Panc1 (cell line): ENCODE measurements around the gene PRR15. TPM values are rescaled to one million over a fixed set of nuclear protein-coding genes. Genes with fewer than 3 reads are reported as not detected.
A peak's percentile ranks its signal among the peaks of the same experiment; 100 is the strongest.

Experiments
- ATAC-seq: fragments of 200-7000 bp; cut with Tn5 transposase; 2 replicates; pipeline ENCODE4 v1.9.1; 2020; ENCODE audit warnings: mild to moderate bottlenecking, moderate library complexity
- BruUV-seq: library from RNA; stranded (reverse); fragments of 400-500 nt; replicated peaks from 2 replicates; lab custom pipeline; 2021; lab: Mats Ljungman, UMichigan
- CTCF ChIA-PET: fragments of 300-600 bp; sonication (Branson Sonifier 250); formaldehyde crosslinking; loops from one replicate; lab custom pipeline; 2022; ENCODE audit warnings: antibody characterized with exemption; lab: Charles Lee
- POLR2A ChIA-PET: fragments of 300-600 bp; sonication (Branson Sonifier 250); formaldehyde crosslinking; loops from one replicate; lab custom pipeline; 2022; ENCODE audit warnings: antibody characterized with exemption; lab: Charles Lee
- DNase-seq: peaks from one replicate; pipeline ENCODE4 v3.0.0-alpha.2; 2010; ENCODE audit warnings: low read depth, low spot score
- H3K27ac ChIP-seq: 2 replicates; pipeline ENCODE4 v1.5.1; 2011; ENCODE audit warnings: mild to moderate bottlenecking, low read length, inconsistent platforms
- H3K27me3 ChIP-seq: fragments of 200-500 bp; sonication (Bioruptor generic); 2 replicates; pipeline ENCODE4 v1.6.0; 2014; ENCODE audit warnings: low read length, inconsistent platforms; ENCODE audit not compliant: control insufficient read depth, insufficient read depth
- H3K36me3 ChIP-seq: fragments of 200-500 bp; sonication (Bioruptor generic); 2 replicates; pipeline ENCODE4 v1.5.1; 2014; ENCODE audit warnings: inconsistent platforms, mild to moderate bottlenecking, low read length, moderate library complexity; ENCODE audit not compliant: control insufficient read depth, insufficient read depth
- H3K4me1 ChIP-seq: 2 replicates; pipeline ENCODE4 v1.5.1; 2011; ENCODE audit warnings: inconsistent platforms, mild to moderate bottlenecking, low read length, moderate library complexity; ENCODE audit not compliant: control insufficient read depth, insufficient read depth
- H3K4me3 ChIP-seq, 2 experiments: 2 replicates each; pipeline ENCODE4 v1.5.1; 2011 to 2012; ENCODE audit warnings: low read depth in 2 of 2, low read length in 2 of 2, mild to moderate bottlenecking in 2 of 2, inconsistent platforms in 1 of 2, moderate library complexity in 1 of 2
- H3K9me3 ChIP-seq: fragments of 200-500 bp; sonication (Bioruptor generic); 2 replicates; pipeline ENCODE4 v1.5.1; 2014; ENCODE audit warnings: low read depth, mild to moderate bottlenecking, inconsistent platforms, low read length, moderate library complexity; ENCODE audit not compliant: control insufficient read depth, insufficient read depth
- POLR2AphosphoS5 ChIP-seq: IDR thresholded peaks from 2 replicates; pipeline ENCODE4 v1.6.1; 2012; ENCODE audit warnings: mild to moderate bottlenecking, low read depth, low read length, moderate library complexity
- SIN3A ChIP-seq: IDR thresholded peaks from 2 replicates; pipeline ENCODE4 v1.6.1; 2012; ENCODE audit warnings: low read depth, mild to moderate bottlenecking, low read length, moderate library complexity, borderline replicate concordance; ENCODE audit not compliant: insufficient read depth
- TCF7L2 ChIP-seq: IDR thresholded peaks from 2 replicates; pipeline ENCODE4 v1.6.1; 2011; ENCODE audit warnings: mild to moderate bottlenecking, low read depth, low read length, inconsistent platforms
- in situ Hi-C: cut with HindIII; loops from 2 replicates; pipeline ENCODE4 v1.10.0; 2016; ENCODE audit warnings: low sequenced_read_pairs, low pct_unique_long_range_greater_than_20kb
- intact Hi-C: fragments of 100-400 bp; cut with micrococcal nuclease; formaldehyde crosslinking; loops from one replicate; pipeline ENCODE4 v1.10.0; 2022; ENCODE audit not compliant: unreplicated experiment
- total RNA-seq: library from RNA; stranded (reverse); gene quantifications from one replicate; pipeline ENCODE4 v1.2.1, GENCODE V29; 2021; ENCODE audit not compliant: unreplicated experiment
- TF ChIP-seq, protein P1 (sequence below), 2 experiments: IDR thresholded peaks; 2 replicates each; pipeline ENCODE4 v1.6.1; 2011 to 2012; ENCODE audit warnings: low read depth in 2 of 2, control low read depth in 1 of 2, low read length in 1 of 2, mild to moderate bottlenecking in 1 of 2, moderate library complexity in 1 of 2; ENCODE audit not compliant: insufficient read depth in 1 of 2
- TF ChIP-seq, protein P2 (sequence below): fragments of 450-650 bp; IDR thresholded peaks from 2 replicates; pipeline ENCODE4 v1.5.1; 2017; ENCODE audit warnings: mild to moderate bottlenecking

PRR15 gene
- total RNA-seq, 1 experiment from 2014 or later = 0.23 TPM

DNA sequence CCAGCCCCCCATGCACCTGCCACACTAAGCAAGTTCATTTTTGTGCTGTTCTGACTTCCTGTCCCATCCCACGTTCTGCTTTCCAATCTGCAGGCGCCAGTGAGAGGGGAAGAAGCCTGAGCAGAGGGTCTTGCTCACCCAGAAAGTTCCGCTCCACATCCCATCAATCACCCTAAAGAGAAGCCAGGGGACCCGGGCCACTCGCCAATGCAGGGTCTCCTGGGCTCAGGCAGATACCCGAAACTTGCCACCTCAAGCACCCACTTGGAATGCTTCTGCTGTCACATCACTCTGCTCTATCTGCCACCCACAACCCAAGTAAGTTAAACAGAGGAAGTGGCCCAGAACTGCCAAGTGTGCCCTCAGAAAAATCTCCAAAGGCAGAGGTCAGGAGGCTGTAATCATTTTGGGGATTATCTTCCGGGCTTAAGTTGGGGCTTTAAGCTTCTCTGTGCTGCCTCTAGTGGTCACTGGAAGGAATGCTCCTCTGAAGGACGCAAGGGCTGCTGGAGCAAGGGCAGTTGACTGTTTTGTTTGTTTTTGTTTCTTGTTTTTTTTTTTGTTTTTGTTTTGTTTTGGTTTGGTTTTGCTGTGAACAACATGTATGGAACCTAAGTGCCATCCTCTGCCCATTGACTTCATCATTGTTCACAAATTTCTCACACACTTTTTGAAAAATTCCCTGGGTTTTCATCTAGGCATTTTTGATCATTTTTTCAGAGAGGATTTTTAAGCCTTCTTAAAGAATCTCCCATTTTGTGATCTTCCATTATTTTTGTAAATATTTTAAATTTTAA lies 25.5 kb downstream of the PRR15 start:
- BruUV-seq = no TSS peak
- no peaks in the 10 kb centered on the region for H3K4me1 ChIP-seq

GRCh38 chr7:29592866-29593265 lies 29.2 kb downstream of the PRR15 start:
- Histone ChIP-seq H3K27ac (no peak overlapping the region), H3K27me3 (no peaks in the 10 kb centered on the region), H3K4me1 (no peaks in the 10 kb centered on the region), H3K4me3 (no peak overlapping the region), H3K36me3 (no peaks in the 10 kb centered on the region), H3K9me3 (no peaks in the 10 kb centered on the region)
- DNase-seq (no peak), ATAC-seq (no peak)
- in situ Hi-C loops (no loop called here), intact Hi-C loops (no loop called here)
- ChIA-PET POLR2A (no interaction called here), CTCF (no interaction called here)
- no TSS peak for BruUV-seq
- TF ChIP-seq, protein P1, sequence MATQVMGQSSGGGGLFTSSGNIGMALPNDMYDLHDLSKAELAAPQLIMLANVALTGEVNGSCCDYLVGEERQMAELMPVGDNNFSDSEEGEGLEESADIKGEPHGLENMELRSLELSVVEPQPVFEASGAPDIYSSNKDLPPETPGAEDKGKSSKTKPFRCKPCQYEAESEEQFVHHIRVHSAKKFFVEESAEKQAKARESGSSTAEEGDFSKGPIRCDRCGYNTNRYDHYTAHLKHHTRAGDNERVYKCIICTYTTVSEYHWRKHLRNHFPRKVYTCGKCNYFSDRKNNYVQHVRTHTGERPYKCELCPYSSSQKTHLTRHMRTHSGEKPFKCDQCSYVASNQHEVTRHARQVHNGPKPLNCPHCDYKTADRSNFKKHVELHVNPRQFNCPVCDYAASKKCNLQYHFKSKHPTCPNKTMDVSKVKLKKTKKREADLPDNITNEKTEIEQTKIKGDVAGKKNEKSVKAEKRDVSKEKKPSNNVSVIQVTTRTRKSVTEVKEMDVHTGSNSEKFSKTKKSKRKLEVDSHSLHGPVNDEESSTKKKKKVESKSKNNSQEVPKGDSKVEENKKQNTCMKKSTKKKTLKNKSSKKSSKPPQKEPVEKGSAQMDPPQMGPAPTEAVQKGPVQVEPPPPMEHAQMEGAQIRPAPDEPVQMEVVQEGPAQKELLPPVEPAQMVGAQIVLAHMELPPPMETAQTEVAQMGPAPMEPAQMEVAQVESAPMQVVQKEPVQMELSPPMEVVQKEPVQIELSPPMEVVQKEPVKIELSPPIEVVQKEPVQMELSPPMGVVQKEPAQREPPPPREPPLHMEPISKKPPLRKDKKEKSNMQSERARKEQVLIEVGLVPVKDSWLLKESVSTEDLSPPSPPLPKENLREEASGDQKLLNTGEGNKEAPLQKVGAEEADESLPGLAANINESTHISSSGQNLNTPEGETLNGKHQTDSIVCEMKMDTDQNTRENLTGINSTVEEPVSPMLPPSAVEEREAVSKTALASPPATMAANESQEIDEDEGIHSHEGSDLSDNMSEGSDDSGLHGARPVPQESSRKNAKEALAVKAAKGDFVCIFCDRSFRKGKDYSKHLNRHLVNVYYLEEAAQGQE (IDR thresholded peaks at IDR 0.05; ENCODE audit: insufficient read depth in 1 of 2, low read depth in 2 of 2, low read length in 1 of 2) = no peak

More for the DNA sequence above, 25.5 kb downstream of the PRR15 start:
- TF ChIP-seq POLR2AphosphoS5 = no peak
- TF ChIP-seq, protein P2, sequence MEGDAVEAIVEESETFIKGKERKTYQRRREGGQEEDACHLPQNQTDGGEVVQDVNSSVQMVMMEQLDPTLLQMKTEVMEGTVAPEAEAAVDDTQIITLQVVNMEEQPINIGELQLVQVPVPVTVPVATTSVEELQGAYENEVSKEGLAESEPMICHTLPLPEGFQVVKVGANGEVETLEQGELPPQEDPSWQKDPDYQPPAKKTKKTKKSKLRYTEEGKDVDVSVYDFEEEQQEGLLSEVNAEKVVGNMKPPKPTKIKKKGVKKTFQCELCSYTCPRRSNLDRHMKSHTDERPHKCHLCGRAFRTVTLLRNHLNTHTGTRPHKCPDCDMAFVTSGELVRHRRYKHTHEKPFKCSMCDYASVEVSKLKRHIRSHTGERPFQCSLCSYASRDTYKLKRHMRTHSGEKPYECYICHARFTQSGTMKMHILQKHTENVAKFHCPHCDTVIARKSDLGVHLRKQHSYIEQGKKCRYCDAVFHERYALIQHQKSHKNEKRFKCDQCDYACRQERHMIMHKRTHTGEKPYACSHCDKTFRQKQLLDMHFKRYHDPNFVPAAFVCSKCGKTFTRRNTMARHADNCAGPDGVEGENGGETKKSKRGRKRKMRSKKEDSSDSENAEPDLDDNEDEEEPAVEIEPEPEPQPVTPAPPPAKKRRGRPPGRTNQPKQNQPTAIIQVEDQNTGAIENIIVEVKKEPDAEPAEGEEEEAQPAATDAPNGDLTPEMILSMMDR = peak; percentile 97
- POLR2A ChIA-PET = no interaction called here
- DNase-seq = peak; percentile 65
- in situ Hi-C loops (no loop called here), intact Hi-C loops (no loop called here)
- no peaks in the 10 kb centered on the region for H3K9me3 ChIP-seq
- H3K4me3 ChIP-seq = no peak overlapping the region
- CTCF ChIA-PET = interaction anchor here (0.7 kb wide), 3 partner anchors 12 to 303 kb away, joined by 3 to 5 read pairs (median 4); no protein-coding TSS in a partner anchor
- no peaks in the 10 kb centered on the region for H3K36me3 ChIP-seq
- peak; percentile 71; the same call in 1 of the 2 replicates for ATAC-seq
- H3K27ac ChIP-seq = no peak overlapping the region
- H3K27me3 ChIP-seq = no peaks in the 10 kb centered on the region

DNA sequence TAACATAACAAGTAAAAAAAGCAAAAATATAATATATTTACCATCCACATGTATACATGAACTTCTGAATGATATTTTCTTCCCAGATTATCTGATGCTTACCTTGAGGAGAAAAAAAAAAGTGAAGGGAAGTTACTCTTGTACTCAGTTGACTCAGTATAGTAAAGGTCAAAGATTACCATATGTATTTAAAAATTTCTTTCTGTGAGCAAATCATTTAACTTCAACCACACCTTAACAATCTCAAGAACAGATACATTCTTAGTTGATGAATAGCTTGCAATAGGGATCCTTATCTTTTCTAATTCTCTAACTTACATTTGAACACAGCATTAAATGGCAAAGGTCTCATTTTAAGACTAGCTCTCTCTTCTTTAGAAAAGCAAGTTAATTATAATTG lies 29.8 kb downstream of the PRR15 start:
- Histone ChIP-seq H3K4me3 (no peak overlapping the region), H3K27me3 (no peaks in the 10 kb centered on the region), H3K27ac (no peak overlapping the region), H3K9me3 (no peaks in the 10 kb centered on the region), H3K4me1 (no peaks in the 10 kb centered on the region), H3K36me3 (no peaks in the 10 kb centered on the region)
- in situ Hi-C loops (no loop called here), intact Hi-C loops (no loop called here)
- ChIA-PET POLR2A (interaction anchor here (0.6 kb wide), 1 partner anchor 33 kb away, joined by 3 read pairs; no protein-coding TSS in a partner anchor), CTCF (interaction anchor here (0.7 kb wide), 1 partner anchor 173 kb away, joined by 3 read pairs; no protein-coding TSS in a partner anchor)
- ATAC-seq (no peak), DNase-seq (no peak)
- no TSS peak for BruUV-seq
- TF ChIP-seq, protein P2 = no peak
- TF ChIP-seq TCF7L2 (no peak), SIN3A (no peak), POLR2AphosphoS5 (no peak)
- TF ChIP-seq, protein P1 (IDR thresholded peaks at IDR 0.05; ENCODE audit: insufficient read depth in 1 of 2, low read depth in 2 of 2, low read length in 1 of 2) = no peak
